ENCODE data around the gene TFR2. TPM values are rescaled to one million over a fixed set of nuclear protein-coding genes. Genes with fewer than 3 reads are reported as not detected.

Gene TFR2
- total and polyA plus RNA-seq, 2 of the 13 experiments (the other 11 are each of a cell fraction or from before 2014, with no cell fraction given): 36.9 to 64.2 TPM

- TF ChIP-seq ZNF318 (CRISPR knock-in tag; IDR thresholded peaks at IDR 0.05) (no peak), SOX6 (IDR thresholded peaks at IDR 0.05) (no peak), SOX6 (CRISPR knock-in tag; IDR thresholded peaks at IDR 0.05) (peak; percentile 87), LRRFIP1 (CRISPR knock-in tag; conservative IDR thresholded peaks at IDR 0.05) (no peak), ZBTB7B (CRISPR knock-in tag; IDR thresholded peaks at IDR 0.05) (peak; percentile 90), TMF1 (CRISPR knock-in tag; IDR thresholded peaks at IDR 0.05; ENCODE audit: low read depth) (no peak), RFXANK (CRISPR knock-in tag; IDR thresholded peaks at IDR 0.05) (no peak), PAF1 (CRISPR knock-in tag; IDR thresholded peaks at IDR 0.05) (no peak), TP53 (CRISPR knock-in tag; conservative IDR thresholded peaks at IDR 0.05) (no peak), SIX4 (CRISPR knock-in tag; IDR thresholded peaks at IDR 0.05) (no peak), ZNF546 (CRISPR knock-in tag; conservative IDR thresholded peaks at IDR 0.05) (no peak), ZNF740 (CRISPR knock-in tag; IDR thresholded peaks at IDR 0.05) (no peak), ZNF17 (CRISPR knock-in tag; IDR thresholded peaks at IDR 0.05) (no peak)
- TF ChIP-seq, protein P1, sequence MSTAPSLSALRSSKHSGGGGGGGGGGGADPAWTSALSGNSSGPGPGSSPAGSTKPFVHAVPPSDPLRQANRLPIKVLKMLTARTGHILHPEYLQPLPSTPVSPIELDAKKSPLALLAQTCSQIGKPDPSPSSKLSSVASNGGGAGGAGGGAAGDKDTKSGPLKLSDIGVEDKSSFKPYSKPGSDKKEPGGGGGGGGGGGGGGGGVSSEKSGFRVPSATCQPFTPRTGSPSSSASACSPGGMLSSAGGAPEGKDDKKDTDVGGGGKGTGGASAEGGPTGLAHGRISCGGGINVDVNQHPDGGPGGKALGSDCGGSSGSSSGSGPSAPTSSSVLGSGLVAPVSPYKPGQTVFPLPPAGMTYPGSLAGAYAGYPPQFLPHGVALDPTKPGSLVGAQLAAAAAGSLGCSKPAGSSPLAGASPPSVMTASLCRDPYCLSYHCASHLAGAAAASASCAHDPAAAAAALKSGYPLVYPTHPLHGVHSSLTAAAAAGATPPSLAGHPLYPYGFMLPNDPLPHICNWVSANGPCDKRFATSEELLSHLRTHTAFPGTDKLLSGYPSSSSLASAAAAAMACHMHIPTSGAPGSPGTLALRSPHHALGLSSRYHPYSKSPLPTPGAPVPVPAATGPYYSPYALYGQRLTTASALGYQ (CRISPR knock-in tag; IDR thresholded peaks at IDR 0.05): 0 out of 2 replicates have a peak, but pooled peaks have one; percentile 18
- TF ChIP-seq, protein P2, sequence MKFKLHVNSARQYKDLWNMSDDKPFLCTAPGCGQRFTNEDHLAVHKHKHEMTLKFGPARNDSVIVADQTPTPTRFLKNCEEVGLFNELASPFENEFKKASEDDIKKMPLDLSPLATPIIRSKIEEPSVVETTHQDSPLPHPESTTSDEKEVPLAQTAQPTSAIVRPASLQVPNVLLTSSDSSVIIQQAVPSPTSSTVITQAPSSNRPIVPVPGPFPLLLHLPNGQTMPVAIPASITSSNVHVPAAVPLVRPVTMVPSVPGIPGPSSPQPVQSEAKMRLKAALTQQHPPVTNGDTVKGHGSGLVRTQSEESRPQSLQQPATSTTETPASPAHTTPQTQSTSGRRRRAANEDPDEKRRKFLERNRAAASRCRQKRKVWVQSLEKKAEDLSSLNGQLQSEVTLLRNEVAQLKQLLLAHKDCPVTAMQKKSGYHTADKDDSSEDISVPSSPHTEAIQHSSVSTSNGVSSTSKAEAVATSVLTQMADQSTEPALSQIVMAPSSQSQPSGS (CRISPR knock-in tag; IDR thresholded peaks at IDR 0.05): peak; percentile 59; the same call in 1 of the 2 replicates
- TF ChIP-seq, protein P3, sequence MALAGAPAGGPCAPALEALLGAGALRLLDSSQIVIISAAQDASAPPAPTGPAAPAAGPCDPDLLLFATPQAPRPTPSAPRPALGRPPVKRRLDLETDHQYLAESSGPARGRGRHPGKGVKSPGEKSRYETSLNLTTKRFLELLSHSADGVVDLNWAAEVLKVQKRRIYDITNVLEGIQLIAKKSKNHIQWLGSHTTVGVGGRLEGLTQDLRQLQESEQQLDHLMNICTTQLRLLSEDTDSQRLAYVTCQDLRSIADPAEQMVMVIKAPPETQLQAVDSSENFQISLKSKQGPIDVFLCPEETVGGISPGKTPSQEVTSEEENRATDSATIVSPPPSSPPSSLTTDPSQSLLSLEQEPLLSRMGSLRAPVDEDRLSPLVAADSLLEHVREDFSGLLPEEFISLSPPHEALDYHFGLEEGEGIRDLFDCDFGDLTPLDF (CRISPR knock-in tag; IDR thresholded peaks at IDR 0.05): no peak
These were observed at the start of gene TFR2 (continued) for GRCh38 chr7:100641463-100641859.
